ENCODE measurements around the gene NAA60.
"Not testable (repeated sequence)": the region's sequence is repeated elsewhere in the genome, so short reads cannot be mapped to it uniquely, and the experiment has no call there.

Gene NAA60

GRCh38 chr16:3484318-3485096, 41.0 kb downstream of the NAA60 start:
- no peak for DNase-seq

- no peak for DNase-seq
Measured at GRCh38 chr16:3485097-3485745, 41.7 kb downstream of the NAA60 start.

- no peak for DNase-seq
Measured at GRCh38 chr16:3485821-3486505, 42.5 kb downstream of the NAA60 start.

DNA sequence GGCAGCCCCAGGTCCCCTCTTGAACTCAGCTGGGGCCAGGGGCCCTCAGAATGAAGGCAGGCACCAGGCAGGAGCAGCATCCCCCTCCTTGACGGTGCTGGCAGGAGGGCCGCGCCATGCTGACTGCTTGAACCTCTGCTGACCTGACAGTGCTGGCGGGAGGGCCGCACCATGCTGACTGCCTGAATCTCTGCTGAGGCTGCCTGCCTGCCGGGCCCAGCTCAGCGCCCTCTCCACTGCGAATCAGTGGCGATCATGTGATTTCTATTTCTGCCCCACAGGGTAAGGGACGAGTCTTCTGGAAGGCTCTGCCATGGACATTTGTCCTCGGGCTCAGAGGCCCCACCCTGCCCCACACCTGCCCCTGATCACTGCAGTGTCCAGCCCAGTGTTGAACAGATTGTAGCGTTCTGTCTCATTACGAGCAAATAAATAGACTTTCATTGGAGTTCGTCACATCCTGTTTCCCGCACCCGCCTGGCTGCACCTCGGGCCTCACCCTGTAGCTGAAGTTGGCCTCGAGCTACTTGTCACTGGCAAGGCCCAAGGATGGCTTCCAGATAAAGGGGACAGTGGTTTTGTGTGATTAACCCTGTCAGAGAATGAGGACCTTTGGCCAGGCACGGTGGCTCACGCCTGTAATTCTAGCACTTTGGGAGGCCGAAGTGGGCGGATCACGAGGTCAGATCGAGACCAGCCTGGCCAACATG, 43.2 kb downstream of the NAA60 start:
- no peak for DNase-seq

DNA sequence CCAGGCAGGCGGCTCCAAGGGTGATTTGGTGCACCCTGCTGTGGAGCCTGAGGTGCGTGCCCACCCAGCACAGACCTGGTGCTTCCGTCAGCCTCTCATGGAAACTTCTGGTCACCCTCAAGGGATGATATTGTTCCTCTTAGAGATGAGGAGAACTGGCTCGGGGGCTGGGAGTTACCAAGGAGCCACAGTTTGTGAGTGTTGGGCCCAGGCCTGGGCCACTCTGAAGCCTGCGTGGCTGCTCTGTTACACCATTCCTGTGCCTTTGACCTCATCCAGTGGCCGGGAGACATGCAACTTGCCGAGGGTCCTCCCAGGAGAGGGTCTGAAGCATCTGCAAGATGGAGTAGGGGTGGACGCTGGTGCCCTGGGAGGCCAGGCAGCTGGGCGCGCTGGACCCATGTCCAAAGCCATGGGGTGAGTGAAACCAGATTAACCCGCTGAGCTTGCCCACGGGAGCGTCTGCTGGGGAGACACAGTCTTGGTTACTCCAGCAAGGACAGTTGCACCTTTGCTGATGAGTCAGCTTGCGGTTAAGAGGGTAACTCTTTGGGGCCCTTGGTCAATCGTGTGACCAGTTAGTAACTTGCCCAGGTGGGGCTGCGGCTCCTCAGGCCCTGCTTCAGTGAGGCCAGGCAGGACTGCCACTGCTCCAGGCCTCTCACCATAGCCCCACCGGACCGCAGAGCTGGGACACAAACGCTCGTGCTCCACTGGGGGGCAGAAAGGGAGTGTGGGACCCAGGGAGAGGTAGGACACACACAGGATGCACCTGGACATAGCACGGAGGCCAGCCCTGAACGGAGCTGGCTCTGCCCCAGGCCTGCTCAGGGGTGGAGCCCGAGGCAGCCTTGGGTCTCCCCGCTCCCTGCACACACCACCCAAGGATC, 44.3 kb downstream of the NAA60 start:
- no peak for DNase-seq

DNA sequence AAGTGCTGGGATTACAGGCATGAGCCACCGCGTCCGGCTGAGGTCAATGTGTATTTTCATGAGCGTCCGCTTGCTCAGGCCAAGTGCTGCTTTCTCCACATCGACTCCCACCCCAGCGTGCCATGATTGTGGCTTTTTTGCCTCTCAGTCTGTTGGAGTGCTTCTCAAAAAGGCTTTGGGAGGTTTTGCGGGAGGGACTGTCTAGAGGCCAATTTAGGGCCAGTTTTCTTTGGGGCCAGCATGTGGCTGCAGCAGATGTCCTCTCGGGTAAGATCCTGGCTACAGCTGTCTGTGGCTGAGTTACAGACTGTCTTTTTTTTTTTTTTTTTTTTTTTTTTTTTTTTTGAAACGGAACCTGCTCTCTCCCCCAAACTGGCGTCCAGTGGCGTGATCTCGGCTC, 45.3 kb downstream of the NAA60 start:
- DNase-seq: no peak

DNA sequence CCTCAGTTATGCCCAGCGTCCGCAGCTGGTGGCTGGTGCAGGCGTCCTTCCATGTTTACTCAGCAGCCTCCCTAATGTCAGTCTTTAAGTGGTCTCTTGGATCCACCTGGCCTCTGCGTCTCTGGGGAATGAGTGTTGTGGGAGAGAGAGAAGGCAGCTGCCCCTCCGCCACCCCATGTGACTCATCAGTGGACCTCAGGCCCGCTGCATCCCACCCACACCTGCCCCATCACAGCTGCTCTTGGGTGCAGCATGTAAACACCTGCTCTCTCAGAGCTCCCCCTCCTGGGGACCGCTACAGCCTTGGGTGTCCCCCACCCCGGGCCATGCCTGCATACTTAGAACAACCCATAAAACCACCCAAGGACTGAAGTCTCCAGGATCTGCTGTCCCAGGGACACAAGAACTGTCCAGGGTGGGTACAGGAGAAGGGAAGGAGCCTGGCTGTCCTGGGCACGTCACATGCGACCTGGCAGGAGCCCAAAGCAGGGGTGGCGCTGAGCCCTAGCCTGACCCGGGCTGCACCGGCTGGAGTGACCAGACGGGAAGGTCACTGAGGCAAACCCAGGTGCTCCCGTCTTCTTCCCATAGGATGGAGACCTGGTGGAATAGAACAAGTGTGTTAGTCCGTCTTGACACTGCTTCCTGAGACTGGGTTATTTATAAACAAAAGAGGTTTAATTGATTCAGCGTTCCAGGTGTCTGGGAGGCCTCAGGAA, 47.6 kb downstream of the NAA60 start:
- DNase-seq: peak; percentile 84

DNA sequence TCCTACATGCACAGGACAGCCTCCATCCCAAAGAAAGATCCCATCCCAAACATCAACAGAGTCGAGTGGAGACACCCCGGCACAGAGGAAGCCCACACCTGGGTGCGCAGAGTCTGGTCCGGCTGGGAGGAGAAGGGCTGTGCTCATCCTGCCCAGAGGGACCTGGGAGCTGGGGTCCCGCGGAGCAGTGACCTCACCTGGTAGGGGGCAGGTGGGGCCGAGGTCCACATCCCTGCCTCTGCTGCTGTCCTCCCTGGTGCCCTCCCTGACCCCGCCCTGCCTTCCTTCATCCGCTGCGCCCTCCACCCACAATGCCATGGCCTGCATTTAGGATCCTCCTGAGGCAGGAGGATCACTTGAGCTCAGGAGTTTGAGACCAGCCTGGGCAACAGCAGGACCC, 48.9 kb downstream of the NAA60 start:
- DNase-seq: no peak

GRCh38 chr16:3494386-3494973, 51.0 kb downstream of the NAA60 start:
- no peak for DNase-seq

- no peak for DNase-seq
Measured at GRCh38 chr16:3495176-3495575, 51.7 kb downstream of the NAA60 start, which contains the start of gene C16orf90. TSS of gene C16orf90 (minus strand) at chr16:3495489. CDS start at chr16:3495421, 68 bp downstream.

- no peak for DNase-seq
Measured at GRCh38 chr16:3496386-3496785, 52.9 kb downstream of the NAA60 start.

- DNase-seq: no peak
Measured at GRCh38 chr16:3497771-3498170, 54.3 kb downstream of the NAA60 start.

GRCh38 chr16:3498988-3499387, 55.5 kb downstream of the NAA60 start:
- no peak for DNase-seq

DNA sequence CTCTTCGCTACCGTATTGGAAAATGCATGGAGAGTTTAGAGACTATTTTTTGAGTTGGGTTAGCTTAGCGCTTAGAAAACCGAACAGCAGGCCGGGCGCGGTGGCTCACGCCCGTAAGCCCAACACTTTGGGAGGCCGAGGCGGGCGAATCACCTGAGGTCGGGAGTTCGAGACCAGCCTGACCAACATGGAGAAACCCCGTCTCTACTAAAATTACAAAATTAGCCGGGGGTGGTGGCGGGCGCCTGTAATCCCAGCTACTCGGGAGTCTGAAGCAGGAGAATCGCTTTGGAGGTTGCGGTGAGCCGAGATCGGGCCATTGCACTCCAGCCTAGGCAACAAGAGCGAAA, 57.9 kb downstream of the NAA60 start:
- not testable (repeated sequence) for DNase-seq

GRCh38 chr16:3501783-3502400, 58.4 kb downstream of the NAA60 start:
- DNase-seq: no peak

GRCh38 chr16:3503523-3503922, 60.0 kb downstream of the NAA60 start:
- DNase-seq: no peak

- no peak for DNase-seq
Measured at GRCh38 chr16:3508736-3509135, 65.3 kb downstream of the NAA60 start.

GRCh38 chr16:3509470-3509928, 66.0 kb downstream of the NAA60 start:
- no peak for DNase-seq

- DNase-seq: no peak
Measured at GRCh38 chr16:3510416-3510815, 66.9 kb downstream of the NAA60 start.

Measured in NCI-H146 (cell line).